GM19240 (cell line): ENCODE data around the gene OPCML.

Experiments used
- DNase-seq: peaks from one replicate; pipeline ENCODE4 v3.0.0; 2011; ENCODE audit warnings: low spot score; ENCODE audit not compliant: insufficient read length

OPCML gene

GRCh38 chr11:132763503-132763902 is 768.8 kb downstream of the OPCML start:
- no peak for DNase-seq

GRCh38 chr11:132755934-132756333 is 776.4 kb downstream of the OPCML start:
- DNase-seq, result no peak

- DNase-seq, result no peak
Observed at GRCh38 chr11:132751516-132752250, 780.6 kb downstream of the OPCML start.

GRCh38 chr11:132746305-132746704 is 786.0 kb downstream of the OPCML start:
- DNase-seq, result no peak

GRCh38 chr11:132745306-132745705 is 787.0 kb downstream of the OPCML start:
- no peak for DNase-seq

GRCh38 chr11:132744771-132745170 is 787.5 kb downstream of the OPCML start:
- DNase-seq, result no peak

- no peak for DNase-seq
Observed at GRCh38 chr11:132743601-132744000, 788.7 kb downstream of the OPCML start.

- no peak for DNase-seq
Observed at GRCh38 chr11:132742929-132743328, 789.4 kb downstream of the OPCML start.

- DNase-seq, result no peak
Observed at GRCh38 chr11:132734217-132734616, 798.1 kb downstream of the OPCML start.

GRCh38 chr11:132728026-132728425 is 804.3 kb downstream of the OPCML start:
- DNase-seq, result no peak

- no peak for DNase-seq
Observed at GRCh38 chr11:132721526-132721925, 810.8 kb downstream of the OPCML start.

- no peak for DNase-seq
Observed at GRCh38 chr11:132719684-132720083, 812.6 kb downstream of the OPCML start.

GRCh38 chr11:132718711-132719671 is 813.3 kb downstream of the OPCML start:
- no peak for DNase-seq

GRCh38 chr11:132717824-132718223 is 814.5 kb downstream of the OPCML start:
- DNase-seq, result no peak

GRCh38 chr11:132716037-132716436 is 816.3 kb downstream of the OPCML start:
- no peak for DNase-seq

- no peak for DNase-seq
Observed at GRCh38 chr11:132714859-132715440, 817.4 kb downstream of the OPCML start.

GRCh38 chr11:132712466-132712865 is 819.8 kb downstream of the OPCML start:
- DNase-seq, result no peak

- DNase-seq, result no peak
Observed at GRCh38 chr11:132704781-132705375, 827.4 kb downstream of the OPCML start.

GRCh38 chr11:132692891-132693290 is 839.4 kb downstream of the OPCML start:
- no peak for DNase-seq

- DNase-seq, result no peak
Observed at GRCh38 chr11:132691848-132692550, 840.3 kb downstream of the OPCML start.

- DNase-seq, result no peak
Observed at GRCh38 chr11:132686886-132687285, 845.4 kb downstream of the OPCML start.
